ENCODE measurements around the gene TUBGCP2.

The TUBGCP2 gene

DNA sequence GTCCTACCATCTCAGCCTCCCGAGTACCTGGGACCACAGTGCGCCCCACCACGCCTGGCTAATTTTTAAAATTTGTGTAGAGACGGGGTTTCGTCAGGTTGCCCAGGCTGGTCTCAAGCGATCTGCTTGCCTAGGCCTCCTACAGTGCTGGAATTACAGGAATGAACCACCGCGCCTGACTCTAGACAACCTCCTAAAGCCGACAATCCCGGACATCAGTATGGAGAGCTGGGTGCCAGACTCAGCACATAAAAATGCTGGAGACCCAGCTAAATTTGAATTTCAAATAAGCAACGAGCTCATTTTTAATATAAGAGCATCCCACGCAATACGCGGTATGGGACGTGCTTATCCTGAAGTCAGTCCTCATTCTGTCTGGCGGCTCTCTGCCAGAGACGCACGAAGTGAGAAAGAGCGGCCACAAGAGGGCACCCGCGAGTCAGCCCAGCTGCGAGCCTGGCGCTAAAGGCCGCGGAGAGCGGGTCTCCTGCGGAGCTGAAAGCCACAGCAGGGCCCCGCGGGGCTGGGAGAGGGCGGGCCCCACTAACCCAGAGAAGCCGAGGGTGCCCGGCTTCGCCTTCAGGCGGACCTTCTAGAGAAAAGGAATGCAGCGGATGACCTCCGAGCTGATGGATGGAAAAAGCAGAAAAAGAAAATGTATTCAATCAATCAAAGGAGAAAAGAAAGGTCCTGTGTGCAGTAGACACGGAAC lies 21.0 kb upstream of the TUBGCP2 start:
- H3K9me2 ChIP-seq (replicated peaks; ENCODE audit: control insufficient read depth, low read length), result no peaks in the 10 kb centered on the region
- H3K79me2 ChIP-seq (ENCODE audit: control insufficient read depth, low read length), result no peaks in the 10 kb centered on the region
- TF ChIP-seq, protein P1, sequence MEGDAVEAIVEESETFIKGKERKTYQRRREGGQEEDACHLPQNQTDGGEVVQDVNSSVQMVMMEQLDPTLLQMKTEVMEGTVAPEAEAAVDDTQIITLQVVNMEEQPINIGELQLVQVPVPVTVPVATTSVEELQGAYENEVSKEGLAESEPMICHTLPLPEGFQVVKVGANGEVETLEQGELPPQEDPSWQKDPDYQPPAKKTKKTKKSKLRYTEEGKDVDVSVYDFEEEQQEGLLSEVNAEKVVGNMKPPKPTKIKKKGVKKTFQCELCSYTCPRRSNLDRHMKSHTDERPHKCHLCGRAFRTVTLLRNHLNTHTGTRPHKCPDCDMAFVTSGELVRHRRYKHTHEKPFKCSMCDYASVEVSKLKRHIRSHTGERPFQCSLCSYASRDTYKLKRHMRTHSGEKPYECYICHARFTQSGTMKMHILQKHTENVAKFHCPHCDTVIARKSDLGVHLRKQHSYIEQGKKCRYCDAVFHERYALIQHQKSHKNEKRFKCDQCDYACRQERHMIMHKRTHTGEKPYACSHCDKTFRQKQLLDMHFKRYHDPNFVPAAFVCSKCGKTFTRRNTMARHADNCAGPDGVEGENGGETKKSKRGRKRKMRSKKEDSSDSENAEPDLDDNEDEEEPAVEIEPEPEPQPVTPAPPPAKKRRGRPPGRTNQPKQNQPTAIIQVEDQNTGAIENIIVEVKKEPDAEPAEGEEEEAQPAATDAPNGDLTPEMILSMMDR (IDR thresholded peaks at IDR 0.05; ENCODE audit: low read depth, low read length, poor library complexity, severe bottlenecking), result peak; percentile 90
- no peak for TF ChIP-seq EZH2phosphoT487 (IDR thresholded peaks at IDR 0.05; ENCODE audit: borderline replicate concordance, low read length)
- H3F3A ChIP-seq (ENCODE audit: control insufficient read depth, insufficient read depth), result peaks cover 3% of the 10 kb centered on the region; the same call in 1 of the 2 replicates
- peak overlapping the region; percentile 63 for H3K4me2 ChIP-seq (ENCODE audit: low read length)
- H3K36me3 ChIP-seq (ENCODE audit: control insufficient read depth, low read length), result no peaks in the 10 kb centered on the region
- H4K20me1 ChIP-seq (ENCODE audit: control insufficient read depth, insufficient read depth, low read depth, low read length), result no peaks in the 10 kb centered on the region
- peaks cover 34% of the 10 kb centered on the region for H3K27me3 ChIP-seq (ENCODE audit: control insufficient read depth, low read length)
- no peak overlapping the region for H3K27ac ChIP-seq (ENCODE audit: low read depth, low read length)
- H3K4me3 ChIP-seq (ENCODE audit: low read length), result peak overlapping the region; percentile 47; the same call in 1 of the 2 replicates
- no peaks in the 10 kb centered on the region for H3K9me3 ChIP-seq (ENCODE audit: control insufficient read depth, insufficient read depth, low read length)
- H3K4me1 ChIP-seq (ENCODE audit: control insufficient read depth, low read length), result peaks cover 11% of the 10 kb centered on the region

DNA sequence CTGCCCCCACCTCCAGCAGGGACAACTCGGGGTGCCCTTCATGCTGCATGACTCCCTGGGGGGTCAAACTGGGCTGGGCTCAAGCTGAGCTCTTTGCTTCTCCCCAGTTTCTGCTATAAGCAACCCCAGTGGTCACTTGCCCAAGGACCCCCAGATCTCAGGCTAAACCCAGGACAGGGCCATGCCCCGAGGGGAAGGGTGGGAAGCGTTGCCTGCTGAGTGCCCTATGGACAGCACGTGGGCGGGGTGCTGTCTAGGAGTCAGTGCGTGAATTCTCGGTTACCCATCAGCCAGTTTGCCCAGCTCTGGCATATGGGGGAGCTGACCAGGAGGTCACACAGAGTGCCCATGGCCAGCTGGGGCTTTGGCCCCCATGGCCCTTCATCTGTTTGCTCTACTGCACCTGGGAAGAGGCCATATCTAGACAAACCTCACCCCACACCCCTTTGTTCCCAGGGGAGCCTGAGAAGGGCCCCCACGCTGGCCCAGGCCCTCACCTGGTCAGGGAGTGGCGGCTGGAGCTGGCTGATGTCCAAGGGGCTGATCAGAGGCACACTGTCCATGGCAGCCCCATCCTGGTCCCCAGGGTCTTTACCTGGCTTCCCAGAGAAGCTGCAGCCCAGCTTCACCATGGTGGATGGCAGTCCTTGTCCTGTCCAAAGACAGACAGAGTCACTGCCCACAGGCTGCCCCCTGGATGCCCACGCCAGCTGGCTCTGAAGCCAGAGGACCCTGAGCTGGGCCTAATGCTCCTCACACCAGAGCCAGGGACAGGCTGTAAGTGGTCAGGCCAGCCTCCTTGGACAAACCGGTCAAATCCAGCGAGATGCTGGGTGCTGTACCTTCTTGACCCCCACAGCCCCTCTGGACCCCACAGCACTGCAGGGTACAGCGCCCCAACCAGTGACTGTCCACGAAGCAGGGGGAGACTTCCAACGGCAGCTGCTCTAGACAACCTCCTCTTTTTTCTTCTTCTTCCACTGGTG lies 20.0 kb upstream of the TUBGCP2 start:
- Histone ChIP-seq H3K27me3 (ENCODE audit: control insufficient read depth, low read length) (peaks cover 34% of the 10 kb centered on the region), H4K20me1 (ENCODE audit: control insufficient read depth, insufficient read depth, low read depth, low read length) (no peaks in the 10 kb centered on the region), H3K9me2 (replicated peaks; ENCODE audit: control insufficient read depth, low read length) (no peaks in the 10 kb centered on the region), H3K79me2 (ENCODE audit: control insufficient read depth, low read length) (no peaks in the 10 kb centered on the region), H3K27ac (ENCODE audit: low read depth, low read length) (no peak overlapping the region), H3F3A (ENCODE audit: control insufficient read depth, insufficient read depth) (peaks cover 3% of the 10 kb centered on the region; the same call in 1 of the 2 replicates), H3K36me3 (ENCODE audit: control insufficient read depth, low read length) (no peaks in the 10 kb centered on the region), H3K4me3 (ENCODE audit: low read length) (no peak overlapping the region), H3K9me3 (ENCODE audit: control insufficient read depth, insufficient read depth, low read length) (no peaks in the 10 kb centered on the region), H3K4me2 (ENCODE audit: low read length) (no peak overlapping the region), H3K4me1 (ENCODE audit: control insufficient read depth, low read length) (peaks cover 11% of the 10 kb centered on the region)
- TF ChIP-seq, protein P1 (IDR thresholded peaks at IDR 0.05; ENCODE audit: low read depth, low read length, poor library complexity, severe bottlenecking), result no peak
- no peak for TF ChIP-seq EZH2phosphoT487 (IDR thresholded peaks at IDR 0.05; ENCODE audit: borderline replicate concordance, low read length)

DNA sequence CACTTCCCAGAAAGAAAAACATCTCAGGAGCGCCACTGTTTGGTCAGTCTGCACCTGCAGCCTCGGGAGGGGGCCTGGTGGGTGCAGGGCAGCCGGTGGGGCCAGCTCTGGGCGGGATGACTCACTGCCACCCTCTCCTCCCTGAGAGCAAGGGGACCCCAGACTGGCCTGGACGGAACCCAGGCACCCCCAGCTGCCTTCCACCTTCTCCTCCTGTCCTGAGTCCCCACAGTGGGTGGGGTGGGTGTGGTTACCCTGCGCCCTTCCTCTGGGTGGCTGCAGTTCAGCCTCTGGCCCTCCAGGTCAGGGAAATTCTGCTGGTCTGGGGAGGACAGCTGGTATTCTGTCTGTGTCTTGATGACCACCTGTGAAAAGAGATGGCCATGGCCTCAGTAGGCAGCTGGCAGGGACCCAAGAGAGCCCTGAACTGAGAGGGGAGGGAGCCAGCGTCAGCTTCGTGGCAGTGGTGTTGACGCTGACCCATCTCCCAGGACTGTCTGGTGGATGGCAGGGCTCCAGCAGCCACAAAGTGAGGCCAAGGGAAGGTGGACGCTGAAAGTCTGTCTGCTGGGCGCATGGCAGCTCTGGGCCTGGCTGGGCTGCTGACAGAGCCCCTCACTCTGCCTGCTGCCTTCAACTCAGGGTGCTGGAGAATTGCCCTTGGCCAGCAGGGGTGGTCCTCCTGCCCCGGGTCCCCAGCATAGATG lies 19.1 kb upstream of the TUBGCP2 start:
- Histone ChIP-seq H3K4me2 (ENCODE audit: low read length) (no peak overlapping the region), H3K4me1 (ENCODE audit: control insufficient read depth, low read length) (peaks cover 11% of the 10 kb centered on the region), H3K27ac (ENCODE audit: low read depth, low read length) (no peak overlapping the region), H4K20me1 (ENCODE audit: control insufficient read depth, insufficient read depth, low read depth, low read length) (no peaks in the 10 kb centered on the region), H3K9me2 (replicated peaks; ENCODE audit: control insufficient read depth, low read length) (no peaks in the 10 kb centered on the region), H3K9me3 (ENCODE audit: control insufficient read depth, insufficient read depth, low read length) (no peaks in the 10 kb centered on the region), H3K79me2 (ENCODE audit: control insufficient read depth, low read length) (no peaks in the 10 kb centered on the region), H3K36me3 (ENCODE audit: control insufficient read depth, low read length) (no peaks in the 10 kb centered on the region), H3K27me3 (ENCODE audit: control insufficient read depth, low read length) (peaks cover 34% of the 10 kb centered on the region), H3F3A (ENCODE audit: control insufficient read depth, insufficient read depth) (peaks cover 3% of the 10 kb centered on the region; the same call in 1 of the 2 replicates), H3K4me3 (ENCODE audit: low read length) (no peak overlapping the region)
- TF ChIP-seq, protein P1 (IDR thresholded peaks at IDR 0.05; ENCODE audit: low read depth, low read length, poor library complexity, severe bottlenecking), result no peak
- no peak for TF ChIP-seq EZH2phosphoT487 (IDR thresholded peaks at IDR 0.05; ENCODE audit: borderline replicate concordance, low read length)
